Liver (tissue), 9 donors: ENCODE measurements around the gene SS18L1. TPM values are rescaled to one million over a fixed set of nuclear protein-coding genes. Genes with fewer than 3 reads are reported as not detected.

ENCODE experiments used
- DNase-seq: peaks from one replicate; pipeline ENCODE4 v3.0.0-alpha.2; 2017; ENCODE audit warnings: low spot score
- H3K27ac ChIP-seq, 2 donors: one replicate each; pipeline ENCODE4 v1.7.0; 2013; ENCODE audit warnings: inconsistent platforms in 2 of 2, low read length in 2 of 2, control low read depth in 1 of 2, low read depth in 1 of 2, mild to moderate bottlenecking in 1 of 2
- H3K27me3 ChIP-seq, 4 donors: one replicate each; pipeline versions ENCODE4 v1.6.1 to v1.7.0; 2013; ENCODE audit warnings: low read length in 3 of 4, inconsistent platforms in 1 of 4, mild to moderate bottlenecking in 1 of 4, moderate library complexity in 1 of 4; ENCODE audit not compliant: control insufficient read depth in 4 of 4, insufficient read depth in 4 of 4
- H3K36me3 ChIP-seq, 4 donors: one replicate each; pipeline versions ENCODE4 v1.6.1 to v1.7.0; 2013; ENCODE audit warnings: low read length in 3 of 4, mild to moderate bottlenecking in 3 of 4, low read depth in 1 of 4, moderate library complexity in 1 of 4; ENCODE audit not compliant: control insufficient read depth in 4 of 4, insufficient read depth in 3 of 4
- H3K4me1 ChIP-seq, 4 donors: one replicate each; pipeline versions ENCODE4 v1.6.1 to v1.7.0; 2013; ENCODE audit warnings: low read length in 3 of 4, mild to moderate bottlenecking in 3 of 4, moderate library complexity in 1 of 4; ENCODE audit not compliant: control insufficient read depth in 4 of 4, insufficient read depth in 4 of 4
- H3K4me3 ChIP-seq, 3 donors: one replicate each; pipeline versions ENCODE4 v1.6.1 to v1.7.0; 2013; ENCODE audit warnings: low read length in 3 of 3, control low read depth in 1 of 3, low read depth in 1 of 3, mild to moderate bottlenecking in 1 of 3
- H3K9ac ChIP-seq, 2 donors: one replicate each; pipeline ENCODE4 v1.7.0; 2013; ENCODE audit warnings: low read length in 2 of 2, mild to moderate bottlenecking in 2 of 2, moderate library complexity in 2 of 2, control low read depth in 1 of 2, low read depth in 1 of 2
- H3K9me3 ChIP-seq, 4 donors: one replicate each; pipeline versions ENCODE4 v1.6.1 to v1.7.0; 2013; ENCODE audit warnings: low read length in 3 of 4; ENCODE audit not compliant: control insufficient read depth in 4 of 4
- EGR1 ChIP-seq, 2 donors: IDR thresholded peaks; 2 replicates each; pipeline ENCODE4 v1.6.1; 2016 to 2018; ENCODE audit warnings: antibody characterized with exemption in 2 of 2, low read depth in 2 of 2
- FOXA1 ChIP-seq: IDR thresholded peaks from 2 replicates; pipeline ENCODE4 v1.6.1; 2016; ENCODE audit warnings: antibody characterized with exemption
- FOXA2 ChIP-seq: IDR thresholded peaks from 2 replicates; pipeline ENCODE4 v1.6.1; 2016; ENCODE audit warnings: antibody characterized with exemption
- GABPA ChIP-seq, 2 donors: IDR thresholded peaks in 1 of 2; conservative IDR thresholded peaks in 1 of 2; 2 replicates each; pipeline ENCODE4 v1.6.1; 2016; ENCODE audit warnings: antibody characterized with exemption in 2 of 2, mild to moderate bottlenecking in 1 of 2, moderate library complexity in 1 of 2
- HNF4A ChIP-seq, 2 donors: conservative IDR thresholded peaks; 2 replicates each; pipeline ENCODE4 v1.6.1; 2016; ENCODE audit warnings: antibody characterized with exemption in 2 of 2, mild to moderate bottlenecking in 2 of 2
- HNF4G ChIP-seq: IDR thresholded peaks from 2 replicates; pipeline ENCODE4 v1.6.1; 2016; ENCODE audit warnings: antibody characterized with exemption
- JUND ChIP-seq, 2 donors: IDR thresholded peaks; 2 replicates each; pipeline ENCODE4 v1.6.1; 2016; ENCODE audit warnings: antibody characterized with exemption in 2 of 2
- NR2F2 ChIP-seq: IDR thresholded peaks from 2 replicates; pipeline ENCODE4 v1.6.1; 2016; ENCODE audit warnings: antibody characterized with exemption
- RAD21 ChIP-seq, 2 donors: IDR thresholded peaks; 2 replicates each; pipeline ENCODE4 v1.6.1; 2016; ENCODE audit warnings: antibody characterized with exemption in 2 of 2, mild to moderate bottlenecking in 2 of 2
- RXRA ChIP-seq, 2 donors: IDR thresholded peaks; 2 replicates each; pipeline ENCODE4 v1.6.1; 2017 to 2018; ENCODE audit warnings: antibody characterized with exemption in 2 of 2, mild to moderate bottlenecking in 1 of 2
- SP1 ChIP-seq: IDR thresholded peaks from 2 replicates; pipeline ENCODE4 v1.6.1; 2018; ENCODE audit warnings: antibody characterized with exemption, mild to moderate bottlenecking
- TAF1 ChIP-seq: conservative IDR thresholded peaks from 2 replicates; pipeline ENCODE4 v1.6.1; 2016; ENCODE audit warnings: antibody characterized with exemption, mild to moderate bottlenecking
- YY1 ChIP-seq: IDR thresholded peaks from 2 replicates; pipeline ENCODE4 v1.6.1; 2016; ENCODE audit warnings: antibody characterized with exemption, mild to moderate bottlenecking
- WGBS: extraction: QIAGEN DNeasy Blood & Tissue Kit; methylation state at CpG from one replicate; pipeline ENCODE4 v1.1.7; 2013; 5-methylcytosine and 5-hydroxymethylcytosine counted together
- polyA plus RNA-seq, 2 donors: library from polyadenylated mRNA; stranded (reverse) in 1 of 2; unstranded in 1 of 2; fragments of 200-250 nt in 1 of 2; fragments of >200 nt in 1 of 2; fragmentation: Nextera tagmentation in 1 of 2; extraction: Ambion mirVana in 1 of 2; gene quantifications; one replicate each; pipeline versions ENCODE4 v1.2.1 to v1.2.3, GENCODE V29; 2013 to 2015
- total RNA-seq, 2 donors: library from RNA; depleted of rRNA; stranded (reverse); fragments of >200 nt; gene quantifications; one replicate each; pipeline ENCODE4 v1.2.3, GENCODE V29; 2014
- TF ChIP-seq, protein P1 (sequence below): IDR thresholded peaks from 2 replicates; pipeline ENCODE4 v1.6.1; 2016; ENCODE audit warnings: antibody characterized with exemption, mild to moderate bottlenecking
- TF ChIP-seq, protein P2 (sequence below): IDR thresholded peaks from 2 replicates; pipeline ENCODE4 v1.6.1; 2016; ENCODE audit warnings: antibody characterized with exemption
- TF ChIP-seq, protein P3 (sequence below): IDR thresholded peaks from 2 replicates; pipeline ENCODE4 v1.6.1; 2016; ENCODE audit warnings: antibody characterized with exemption
- TF ChIP-seq, protein P4 (sequence below): fragments of 150-350 bp; IDR thresholded peaks from 2 replicates; pipeline ENCODE4 v1.5.1; 2017; ENCODE audit warnings: improper control_type of control experiment, low read depth, low read length; ENCODE audit not compliant: missing input control
- TF ChIP-seq, protein P5 (sequence below): IDR thresholded peaks from 2 replicates; pipeline ENCODE4 v1.6.1; 2016; ENCODE audit warnings: antibody characterized with exemption
- donor health status: healthy.
- donor health status: healthy.
- donor health status: healthy.
- donor health status: healthy.
- donor health status: healthy.

SS18L1 gene
- total and polyA plus RNA-seq, 4 donors: 6.1 to 24.3 (median 16.7) TPM

DNA sequence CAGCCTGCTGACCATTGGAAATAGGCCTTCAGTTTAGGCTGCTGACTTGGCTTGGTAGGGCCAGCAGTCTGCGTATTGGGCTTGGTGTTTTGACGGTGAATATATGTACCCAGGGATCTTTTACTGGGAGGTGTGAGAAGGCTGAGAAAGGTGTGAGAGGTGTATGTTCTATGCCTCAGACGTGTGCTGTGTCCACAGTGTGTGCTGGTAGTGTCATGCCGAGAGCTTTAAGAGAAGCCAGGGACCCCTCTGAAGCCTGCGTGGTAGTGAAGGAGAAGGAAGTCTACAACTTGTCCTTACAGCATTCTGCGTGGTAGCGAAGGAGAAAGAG is 2.1 kb downstream of the SS18L1 start:
- Histone ChIP-seq H3K4me3 (no peak overlapping the region), H3K9me3 (no peaks in the 10 kb centered on the region), H3K4me1 (peaks cover 25 to 74% (median 66%) of the 10 kb centered on the region in 4 donors), H3K27me3 (no peaks in the 10 kb centered on the region), H3K36me3 (peaks cover 0 to 1% (median 0%) of the 10 kb centered on the region in 4 donors), H3K9ac (peak overlapping the region in 1 of 2 donors; percentile 67), H3K27ac (peak overlapping the region; percentile 65 to 74)
- WGBS: 79% methylated on average over 7 of the region's 7 CpGs
- DNase-seq: no peak
- TF ChIP-seq RXRA (IDR thresholded peaks at IDR 0.05) (no peak), TAF1 (no peak), NR2F2 (no peak), YY1 (no peak), RAD21 (IDR thresholded peaks at IDR 0.05) (no peak), EGR1 (IDR thresholded peaks at IDR 0.05; ENCODE audit: low read depth in 2 of 2) (no peak), HNF4G (no peak), SP1 (no peak), JUND (IDR thresholded peaks at IDR 0.05) (no peak), FOXA1 (no peak), GABPA (IDR thresholded peaks at IDR 0.05 in 1 of 2, conservative IDR thresholded peaks at IDR 0.05 in 1 of 2) (no peak), HNF4A (conservative IDR thresholded peaks at IDR 0.05) (no peak), FOXA2 (no peak)
- TF ChIP-seq, protein P1, sequence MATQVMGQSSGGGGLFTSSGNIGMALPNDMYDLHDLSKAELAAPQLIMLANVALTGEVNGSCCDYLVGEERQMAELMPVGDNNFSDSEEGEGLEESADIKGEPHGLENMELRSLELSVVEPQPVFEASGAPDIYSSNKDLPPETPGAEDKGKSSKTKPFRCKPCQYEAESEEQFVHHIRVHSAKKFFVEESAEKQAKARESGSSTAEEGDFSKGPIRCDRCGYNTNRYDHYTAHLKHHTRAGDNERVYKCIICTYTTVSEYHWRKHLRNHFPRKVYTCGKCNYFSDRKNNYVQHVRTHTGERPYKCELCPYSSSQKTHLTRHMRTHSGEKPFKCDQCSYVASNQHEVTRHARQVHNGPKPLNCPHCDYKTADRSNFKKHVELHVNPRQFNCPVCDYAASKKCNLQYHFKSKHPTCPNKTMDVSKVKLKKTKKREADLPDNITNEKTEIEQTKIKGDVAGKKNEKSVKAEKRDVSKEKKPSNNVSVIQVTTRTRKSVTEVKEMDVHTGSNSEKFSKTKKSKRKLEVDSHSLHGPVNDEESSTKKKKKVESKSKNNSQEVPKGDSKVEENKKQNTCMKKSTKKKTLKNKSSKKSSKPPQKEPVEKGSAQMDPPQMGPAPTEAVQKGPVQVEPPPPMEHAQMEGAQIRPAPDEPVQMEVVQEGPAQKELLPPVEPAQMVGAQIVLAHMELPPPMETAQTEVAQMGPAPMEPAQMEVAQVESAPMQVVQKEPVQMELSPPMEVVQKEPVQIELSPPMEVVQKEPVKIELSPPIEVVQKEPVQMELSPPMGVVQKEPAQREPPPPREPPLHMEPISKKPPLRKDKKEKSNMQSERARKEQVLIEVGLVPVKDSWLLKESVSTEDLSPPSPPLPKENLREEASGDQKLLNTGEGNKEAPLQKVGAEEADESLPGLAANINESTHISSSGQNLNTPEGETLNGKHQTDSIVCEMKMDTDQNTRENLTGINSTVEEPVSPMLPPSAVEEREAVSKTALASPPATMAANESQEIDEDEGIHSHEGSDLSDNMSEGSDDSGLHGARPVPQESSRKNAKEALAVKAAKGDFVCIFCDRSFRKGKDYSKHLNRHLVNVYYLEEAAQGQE: no peak
- TF ChIP-seq, protein P2, sequence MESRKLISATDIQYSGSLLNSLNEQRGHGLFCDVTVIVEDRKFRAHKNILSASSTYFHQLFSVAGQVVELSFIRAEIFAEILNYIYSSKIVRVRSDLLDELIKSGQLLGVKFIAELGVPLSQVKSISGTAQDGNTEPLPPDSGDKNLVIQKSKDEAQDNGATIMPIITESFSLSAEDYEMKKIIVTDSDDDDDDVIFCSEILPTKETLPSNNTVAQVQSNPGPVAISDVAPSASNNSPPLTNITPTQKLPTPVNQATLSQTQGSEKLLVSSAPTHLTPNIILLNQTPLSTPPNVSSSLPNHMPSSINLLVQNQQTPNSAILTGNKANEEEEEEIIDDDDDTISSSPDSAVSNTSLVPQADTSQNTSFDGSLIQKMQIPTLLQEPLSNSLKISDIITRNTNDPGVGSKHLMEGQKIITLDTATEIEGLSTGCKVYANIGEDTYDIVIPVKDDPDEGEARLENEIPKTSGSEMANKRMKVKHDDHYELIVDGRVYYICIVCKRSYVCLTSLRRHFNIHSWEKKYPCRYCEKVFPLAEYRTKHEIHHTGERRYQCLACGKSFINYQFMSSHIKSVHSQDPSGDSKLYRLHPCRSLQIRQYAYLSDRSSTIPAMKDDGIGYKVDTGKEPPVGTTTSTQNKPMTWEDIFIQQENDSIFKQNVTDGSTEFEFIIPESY: no peak
- TF ChIP-seq, protein P3, sequence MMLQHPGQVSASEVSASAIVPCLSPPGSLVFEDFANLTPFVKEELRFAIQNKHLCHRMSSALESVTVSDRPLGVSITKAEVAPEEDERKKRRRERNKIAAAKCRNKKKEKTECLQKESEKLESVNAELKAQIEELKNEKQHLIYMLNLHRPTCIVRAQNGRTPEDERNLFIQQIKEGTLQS: no peak
- TF ChIP-seq, protein P4, sequence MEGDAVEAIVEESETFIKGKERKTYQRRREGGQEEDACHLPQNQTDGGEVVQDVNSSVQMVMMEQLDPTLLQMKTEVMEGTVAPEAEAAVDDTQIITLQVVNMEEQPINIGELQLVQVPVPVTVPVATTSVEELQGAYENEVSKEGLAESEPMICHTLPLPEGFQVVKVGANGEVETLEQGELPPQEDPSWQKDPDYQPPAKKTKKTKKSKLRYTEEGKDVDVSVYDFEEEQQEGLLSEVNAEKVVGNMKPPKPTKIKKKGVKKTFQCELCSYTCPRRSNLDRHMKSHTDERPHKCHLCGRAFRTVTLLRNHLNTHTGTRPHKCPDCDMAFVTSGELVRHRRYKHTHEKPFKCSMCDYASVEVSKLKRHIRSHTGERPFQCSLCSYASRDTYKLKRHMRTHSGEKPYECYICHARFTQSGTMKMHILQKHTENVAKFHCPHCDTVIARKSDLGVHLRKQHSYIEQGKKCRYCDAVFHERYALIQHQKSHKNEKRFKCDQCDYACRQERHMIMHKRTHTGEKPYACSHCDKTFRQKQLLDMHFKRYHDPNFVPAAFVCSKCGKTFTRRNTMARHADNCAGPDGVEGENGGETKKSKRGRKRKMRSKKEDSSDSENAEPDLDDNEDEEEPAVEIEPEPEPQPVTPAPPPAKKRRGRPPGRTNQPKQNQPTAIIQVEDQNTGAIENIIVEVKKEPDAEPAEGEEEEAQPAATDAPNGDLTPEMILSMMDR: no peak
- TF ChIP-seq, protein P5, sequence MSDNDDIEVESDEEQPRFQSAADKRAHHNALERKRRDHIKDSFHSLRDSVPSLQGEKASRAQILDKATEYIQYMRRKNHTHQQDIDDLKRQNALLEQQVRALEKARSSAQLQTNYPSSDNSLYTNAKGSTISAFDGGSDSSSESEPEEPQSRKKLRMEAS: no peak
